HEK293 (cell line): Measurements from ENCODE around the gene CCNA2.

Source experiments
- EGR2 ChIP-seq: fragments of 450-650 bp; formaldehyde crosslinking; IDR thresholded peaks from 2 replicates; pipeline ENCODE4 v1.5.1; 2016; ENCODE audit warnings: low read depth, missing biosample characterization, missing genetic modification characterization
- MYNN ChIP-seq: fragments of 450-650 bp; formaldehyde crosslinking; IDR thresholded peaks from 2 replicates; pipeline ENCODE4 v1.5.1; 2016; ENCODE audit warnings: missing biosample characterization, missing genetic modification characterization, borderline replicate concordance
- OSR2 ChIP-seq: fragments of 450-650 bp; formaldehyde crosslinking; IDR thresholded peaks from 2 replicates; pipeline ENCODE4 v1.5.1; 2016; ENCODE audit warnings: missing biosample characterization, missing genetic modification characterization
- ZNF112 ChIP-seq: fragments of 450-650 bp; formaldehyde crosslinking; IDR thresholded peaks from 2 replicates; pipeline ENCODE4 v1.5.0; 2017; ENCODE audit warnings: missing biosample characterization, missing genetic modification characterization
- ZNF214 ChIP-seq: fragments of 450-650 bp; formaldehyde crosslinking; IDR thresholded peaks from 2 replicates; pipeline ENCODE4 v1.5.1; 2017; ENCODE audit warnings: missing biosample characterization, mild to moderate bottlenecking, missing genetic modification characterization, borderline replicate concordance
- ZNF23 ChIP-seq: fragments of 450-650 bp; formaldehyde crosslinking; IDR thresholded peaks from 2 replicates; pipeline ENCODE4 v1.5.1; 2016; ENCODE audit warnings: missing biosample characterization, missing genetic modification characterization, borderline replicate concordance
- ZNF274 ChIP-seq, 2 experiments: fragments of 200-500 bp in 1 of 2; fragments of 450-650 bp in 1 of 2; sonication (Bioruptor generic) in 1 of 2; formaldehyde crosslinking in 1 of 2; IDR thresholded peaks; 2 replicates each; pipeline versions ENCODE4 v1.5.1 to v1.6.1; 2014 to 2016; ENCODE audit warnings: borderline replicate concordance in 1 of 2, inconsistent platforms in 1 of 2, low read length in 1 of 2, missing biosample characterization in 1 of 2, missing genetic modification characterization in 1 of 2
- ZNF658 ChIP-seq: fragments of 450-650 bp; formaldehyde crosslinking; IDR thresholded peaks from 2 replicates; pipeline ENCODE4; 2016; ENCODE audit warnings: missing biosample characterization, missing genetic modification characterization
- TF ChIP-seq, protein P1 (sequence below): fragments of 450-650 bp; formaldehyde crosslinking; IDR thresholded peaks from 2 replicates; pipeline ENCODE4 v1.5.1; 2016; ENCODE audit warnings: missing biosample characterization, missing genetic modification characterization
- TF ChIP-seq, protein P2 (sequence below): fragments of 450-650 bp; formaldehyde crosslinking; IDR thresholded peaks from 2 replicates; pipeline ENCODE4 v1.5.1; 2016; ENCODE audit warnings: missing biosample characterization, missing genetic modification characterization
- TF ChIP-seq, protein P3 (sequence below): fragments of 450-650 bp; formaldehyde crosslinking; IDR thresholded peaks from 2 replicates; pipeline ENCODE4 v1.5.1; 2016; ENCODE audit warnings: missing biosample characterization, missing genetic modification characterization
- TF ChIP-seq, protein P4 (sequence below): fragments of 450-650 bp; formaldehyde crosslinking; IDR thresholded peaks from 2 replicates; pipeline ENCODE4 v1.5.1; 2016; ENCODE audit warnings: missing biosample characterization, missing genetic modification characterization, low read depth

DNA sequence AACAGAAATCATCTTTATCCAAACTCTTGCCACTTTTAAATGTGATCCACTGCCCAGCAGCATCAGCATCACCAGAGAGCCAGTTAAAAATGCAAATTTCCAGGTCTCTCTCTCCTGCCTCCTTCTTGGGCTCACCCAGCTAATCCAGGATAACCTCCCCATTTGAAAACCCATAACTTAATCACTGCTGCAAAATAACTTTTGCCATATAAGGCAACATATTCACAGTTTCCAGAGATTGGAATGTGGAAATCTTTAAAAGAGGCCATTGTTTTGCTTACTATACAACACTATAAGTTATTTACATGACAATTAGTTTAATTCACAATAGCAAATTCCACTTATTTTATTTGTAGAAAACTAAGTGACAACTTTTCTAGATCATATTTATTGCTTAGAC is 27.4 kb downstream of the CCNA2 start:
- TF ChIP-seq, protein P1, sequence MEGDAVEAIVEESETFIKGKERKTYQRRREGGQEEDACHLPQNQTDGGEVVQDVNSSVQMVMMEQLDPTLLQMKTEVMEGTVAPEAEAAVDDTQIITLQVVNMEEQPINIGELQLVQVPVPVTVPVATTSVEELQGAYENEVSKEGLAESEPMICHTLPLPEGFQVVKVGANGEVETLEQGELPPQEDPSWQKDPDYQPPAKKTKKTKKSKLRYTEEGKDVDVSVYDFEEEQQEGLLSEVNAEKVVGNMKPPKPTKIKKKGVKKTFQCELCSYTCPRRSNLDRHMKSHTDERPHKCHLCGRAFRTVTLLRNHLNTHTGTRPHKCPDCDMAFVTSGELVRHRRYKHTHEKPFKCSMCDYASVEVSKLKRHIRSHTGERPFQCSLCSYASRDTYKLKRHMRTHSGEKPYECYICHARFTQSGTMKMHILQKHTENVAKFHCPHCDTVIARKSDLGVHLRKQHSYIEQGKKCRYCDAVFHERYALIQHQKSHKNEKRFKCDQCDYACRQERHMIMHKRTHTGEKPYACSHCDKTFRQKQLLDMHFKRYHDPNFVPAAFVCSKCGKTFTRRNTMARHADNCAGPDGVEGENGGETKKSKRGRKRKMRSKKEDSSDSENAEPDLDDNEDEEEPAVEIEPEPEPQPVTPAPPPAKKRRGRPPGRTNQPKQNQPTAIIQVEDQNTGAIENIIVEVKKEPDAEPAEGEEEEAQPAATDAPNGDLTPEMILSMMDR = no peak
- no peak for TF ChIP-seq ZNF214
- TF ChIP-seq, protein P2, sequence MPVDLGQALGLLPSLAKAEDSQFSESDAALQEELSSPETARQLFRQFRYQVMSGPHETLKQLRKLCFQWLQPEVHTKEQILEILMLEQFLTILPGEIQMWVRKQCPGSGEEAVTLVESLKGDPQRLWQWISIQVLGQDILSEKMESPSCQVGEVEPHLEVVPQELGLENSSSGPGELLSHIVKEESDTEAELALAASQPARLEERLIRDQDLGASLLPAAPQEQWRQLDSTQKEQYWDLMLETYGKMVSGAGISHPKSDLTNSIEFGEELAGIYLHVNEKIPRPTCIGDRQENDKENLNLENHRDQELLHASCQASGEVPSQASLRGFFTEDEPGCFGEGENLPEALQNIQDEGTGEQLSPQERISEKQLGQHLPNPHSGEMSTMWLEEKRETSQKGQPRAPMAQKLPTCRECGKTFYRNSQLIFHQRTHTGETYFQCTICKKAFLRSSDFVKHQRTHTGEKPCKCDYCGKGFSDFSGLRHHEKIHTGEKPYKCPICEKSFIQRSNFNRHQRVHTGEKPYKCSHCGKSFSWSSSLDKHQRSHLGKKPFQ (tag by site-specific recombination) = no peak
- TF ChIP-seq ZNF112 (tag by site-specific recombination) = no peak
- TF ChIP-seq OSR2 (tag by site-specific recombination) = no peak
- TF ChIP-seq ZNF658 (tag by site-specific recombination) = no peak
- no peak for TF ChIP-seq EGR2 (tag by site-specific recombination)
- no peak for TF ChIP-seq MYNN (tag by site-specific recombination)
- TF ChIP-seq ZNF23 (tag by site-specific recombination) = no peak
- TF ChIP-seq, protein P3, sequence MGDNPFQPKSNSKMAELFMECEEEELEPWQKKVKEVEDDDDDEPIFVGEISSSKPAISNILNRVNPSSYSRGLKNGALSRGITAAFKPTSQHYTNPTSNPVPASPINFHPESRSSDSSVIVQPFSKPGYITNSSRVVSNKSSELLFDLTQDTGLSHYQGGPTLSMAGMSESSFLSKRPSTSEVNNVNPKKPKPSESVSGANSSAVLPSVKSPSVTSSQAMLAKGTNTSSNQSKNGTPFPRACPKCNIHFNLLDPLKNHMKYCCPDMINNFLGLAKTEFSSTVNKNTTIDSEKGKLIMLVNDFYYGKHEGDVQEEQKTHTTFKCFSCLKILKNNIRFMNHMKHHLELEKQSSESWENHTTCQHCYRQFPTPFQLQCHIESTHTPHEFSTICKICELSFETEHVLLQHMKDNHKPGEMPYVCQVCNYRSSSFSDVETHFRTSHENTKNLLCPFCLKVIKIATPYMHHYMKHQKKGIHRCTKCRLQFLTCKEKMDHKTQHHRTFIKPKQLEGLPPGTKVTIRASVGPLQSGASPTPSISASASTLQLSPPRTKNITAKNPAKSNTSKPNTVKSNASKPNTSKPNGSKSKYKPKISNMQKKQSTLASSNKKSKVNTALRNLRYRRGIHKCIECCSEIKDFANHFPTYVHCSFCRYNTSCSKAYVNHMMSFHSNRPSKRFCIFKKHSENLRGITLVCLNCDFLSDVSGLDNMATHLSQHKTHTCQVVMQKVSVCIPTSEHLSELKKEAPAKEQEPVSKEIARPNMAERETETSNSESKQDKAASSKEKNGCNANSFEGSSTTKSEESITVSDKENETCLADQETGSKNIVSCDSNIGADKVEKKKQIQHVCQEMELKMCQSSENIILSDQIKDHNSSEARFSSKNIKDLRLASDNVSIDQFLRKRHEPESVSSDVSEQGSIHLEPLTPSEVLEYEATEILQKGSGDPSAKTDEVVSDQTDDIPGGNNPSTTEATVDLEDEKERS = no peak
- TF ChIP-seq, protein P4, sequence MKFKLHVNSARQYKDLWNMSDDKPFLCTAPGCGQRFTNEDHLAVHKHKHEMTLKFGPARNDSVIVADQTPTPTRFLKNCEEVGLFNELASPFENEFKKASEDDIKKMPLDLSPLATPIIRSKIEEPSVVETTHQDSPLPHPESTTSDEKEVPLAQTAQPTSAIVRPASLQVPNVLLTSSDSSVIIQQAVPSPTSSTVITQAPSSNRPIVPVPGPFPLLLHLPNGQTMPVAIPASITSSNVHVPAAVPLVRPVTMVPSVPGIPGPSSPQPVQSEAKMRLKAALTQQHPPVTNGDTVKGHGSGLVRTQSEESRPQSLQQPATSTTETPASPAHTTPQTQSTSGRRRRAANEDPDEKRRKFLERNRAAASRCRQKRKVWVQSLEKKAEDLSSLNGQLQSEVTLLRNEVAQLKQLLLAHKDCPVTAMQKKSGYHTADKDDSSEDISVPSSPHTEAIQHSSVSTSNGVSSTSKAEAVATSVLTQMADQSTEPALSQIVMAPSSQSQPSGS (tag by site-specific recombination) = no peak
- TF ChIP-seq ZNF274 (IDR thresholded peaks at IDR 0.05; ENCODE audit: low read length) = no peak
- TF ChIP-seq ZNF274 (tag by site-specific recombination; IDR thresholded peaks at IDR 0.05; ENCODE audit: borderline replicate concordance) = no peak
